ENCODE data around the gene PCLO.

DNA sequence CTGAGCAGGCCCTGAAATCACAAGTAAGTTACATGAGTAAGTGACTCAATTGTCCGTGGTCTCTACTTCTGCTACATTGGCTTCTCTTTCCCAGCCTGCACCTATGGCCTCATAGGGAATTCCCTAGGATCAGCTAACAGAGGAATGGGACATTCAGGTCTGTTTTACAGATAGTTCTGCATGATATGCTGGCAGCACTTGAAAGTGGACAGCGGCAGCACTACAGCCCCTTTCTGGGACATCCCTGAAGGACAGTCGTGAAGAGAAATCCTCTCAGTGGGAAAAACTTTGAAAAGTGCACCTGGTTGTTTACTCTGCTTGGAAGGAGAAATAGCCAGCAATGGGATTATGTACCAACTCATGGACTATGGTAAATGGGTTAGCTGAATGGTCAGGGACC, 426.1 kb downstream of the PCLO start:
- TF ChIP-seq TAF1 (IDR thresholded peaks at IDR 0.05; ENCODE audit: low read depth, low read length) (no peak), POLR2AphosphoS5 (IDR thresholded peaks at IDR 0.05; ENCODE audit: low read depth, low read length) (no peak), POLR2A (IDR thresholded peaks at IDR 0.05; ENCODE audit: low read depth, low read length) (no peak), SPI1 (IDR thresholded peaks at IDR 0.05; ENCODE audit: low read depth, low read length) (no peak), PAX5 (IDR thresholded peaks at IDR 0.05; ENCODE audit: insufficient read depth, low read length, severe bottlenecking) (no peak)

Measured in GM12891 (cell line).